WTC11 (cell line): ENCODE results near the gene CNTNAP2.

Experiments used
- ATF3 ChIP-seq: sonication (generic); formaldehyde crosslinking; conservative IDR thresholded peaks from 2 replicates; pipeline ENCODE4 v1.8.1; 2022; ENCODE audit warnings: mild to moderate bottlenecking, missing genetic modification reagents
- CREM ChIP-seq: sonication (generic); formaldehyde crosslinking; IDR thresholded peaks from 2 replicates; pipeline ENCODE4 v1.8.1; 2022; ENCODE audit warnings: mild to moderate bottlenecking, missing genetic modification reagents, moderate library complexity
- CTCF ChIP-seq: fragments of 200-600 bp; IDR thresholded peaks from 2 replicates; pipeline ENCODE4 v1.8.0; 2022; ENCODE audit warnings: antibody characterized with exemption
- ETV6 ChIP-seq: sonication (generic); formaldehyde crosslinking; IDR thresholded peaks from 2 replicates; pipeline ENCODE4 v1.8.1; 2022; ENCODE audit warnings: mild to moderate bottlenecking, missing genetic modification reagents
- JUN ChIP-seq: sonication (generic); formaldehyde crosslinking; IDR thresholded peaks from 2 replicates; pipeline ENCODE4 v1.8.0; 2023; ENCODE audit warnings: mild to moderate bottlenecking, missing genetic modification reagents
- NR2C2 ChIP-seq: sonication (generic); formaldehyde crosslinking; IDR thresholded peaks from 2 replicates; pipeline ENCODE4 v1.8.0; 2022; ENCODE audit warnings: mild to moderate bottlenecking, missing genetic modification reagents
- SP1 ChIP-seq: sonication (generic); formaldehyde crosslinking; conservative IDR thresholded peaks from 2 replicates; pipeline ENCODE4 v1.8.1; 2022; ENCODE audit warnings: missing genetic modification reagents
- USF2 ChIP-seq: sonication (generic); formaldehyde crosslinking; IDR thresholded peaks from 2 replicates; pipeline ENCODE4 v1.8.1; 2023; ENCODE audit warnings: mild to moderate bottlenecking, missing genetic modification reagents, moderate library complexity
- ZSCAN18 ChIP-seq: fragments of 250-450 bp; sonication (Bioruptor Pico); IDR thresholded peaks from 2 replicates; pipeline ENCODE4 v2.1.2; 2022; ENCODE audit warnings: mild to moderate bottlenecking, moderate library complexity

GRCh38 chr7:146235195-146235594, 118.6 kb downstream of the CNTNAP2 start:
- TF ChIP-seq SP1 (CRISPR knock-in tag) (no peak), JUN (CRISPR knock-in tag) (no peak), CTCF (no peak), NR2C2 (no peak), USF2 (CRISPR knock-in tag) (no peak), ATF3 (CRISPR knock-in tag) (no peak), CREM (CRISPR knock-in tag) (no peak), ETV6 (CRISPR knock-in tag) (no peak), ZSCAN18 (CRISPR knock-in tag) (no peak)
